22Rv1 (cell line): ENCODE measurements around the gene CELF2.
"Not testable (repeated sequence)": the region's sequence is repeated elsewhere in the genome, so short reads cannot be mapped to it uniquely, and the experiment has no call there.

ENCODE experiments used
- H3K27ac ChIP-seq: fragments of 450-650 bp; 2 replicates; pipeline ENCODE4 v1.5.1; 2017
- ZFX ChIP-seq: fragments of 450-650 bp; IDR thresholded peaks from 2 replicates; pipeline ENCODE4 v1.6.1; 2017; ENCODE audit warnings: antibody characterized with exemption, borderline replicate concordance
- TF ChIP-seq, protein P1 (sequence below): fragments of 450-650 bp; IDR thresholded peaks from 2 replicates; pipeline ENCODE4 v1.5.1; 2017; ENCODE audit warnings: mild to moderate bottlenecking

The CELF2 gene

GRCh38 chr10:11178606-11179515 lies 161.2 kb downstream of the CELF2 start:
- no peak overlapping the region for H3K27ac ChIP-seq
- TF ChIP-seq, protein P1, sequence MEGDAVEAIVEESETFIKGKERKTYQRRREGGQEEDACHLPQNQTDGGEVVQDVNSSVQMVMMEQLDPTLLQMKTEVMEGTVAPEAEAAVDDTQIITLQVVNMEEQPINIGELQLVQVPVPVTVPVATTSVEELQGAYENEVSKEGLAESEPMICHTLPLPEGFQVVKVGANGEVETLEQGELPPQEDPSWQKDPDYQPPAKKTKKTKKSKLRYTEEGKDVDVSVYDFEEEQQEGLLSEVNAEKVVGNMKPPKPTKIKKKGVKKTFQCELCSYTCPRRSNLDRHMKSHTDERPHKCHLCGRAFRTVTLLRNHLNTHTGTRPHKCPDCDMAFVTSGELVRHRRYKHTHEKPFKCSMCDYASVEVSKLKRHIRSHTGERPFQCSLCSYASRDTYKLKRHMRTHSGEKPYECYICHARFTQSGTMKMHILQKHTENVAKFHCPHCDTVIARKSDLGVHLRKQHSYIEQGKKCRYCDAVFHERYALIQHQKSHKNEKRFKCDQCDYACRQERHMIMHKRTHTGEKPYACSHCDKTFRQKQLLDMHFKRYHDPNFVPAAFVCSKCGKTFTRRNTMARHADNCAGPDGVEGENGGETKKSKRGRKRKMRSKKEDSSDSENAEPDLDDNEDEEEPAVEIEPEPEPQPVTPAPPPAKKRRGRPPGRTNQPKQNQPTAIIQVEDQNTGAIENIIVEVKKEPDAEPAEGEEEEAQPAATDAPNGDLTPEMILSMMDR: no peak
- TF ChIP-seq ZFX: no peak

- no peak overlapping the region for H3K27ac ChIP-seq
- TF ChIP-seq, protein P1: no peak
- no peak for TF ChIP-seq ZFX
Measured at GRCh38 chr10:11179516-11180105, 161.9 kb downstream of the CELF2 start.

- no peak for TF ChIP-seq ZFX
- TF ChIP-seq, protein P1: no peak
- H3K27ac ChIP-seq: no peak overlapping the region
Measured at GRCh38 chr10:11180228-11180627, 162.6 kb downstream of the CELF2 start.

GRCh38 chr10:11181978-11182377 lies 164.3 kb downstream of the CELF2 start:
- no peak overlapping the region for H3K27ac ChIP-seq
- TF ChIP-seq ZFX: no peak
- TF ChIP-seq, protein P1: no peak

GRCh38 chr10:11183015-11183414 lies 165.3 kb downstream of the CELF2 start:
- H3K27ac ChIP-seq: no peak overlapping the region
- TF ChIP-seq, protein P1: no peak
- no peak for TF ChIP-seq ZFX

DNA sequence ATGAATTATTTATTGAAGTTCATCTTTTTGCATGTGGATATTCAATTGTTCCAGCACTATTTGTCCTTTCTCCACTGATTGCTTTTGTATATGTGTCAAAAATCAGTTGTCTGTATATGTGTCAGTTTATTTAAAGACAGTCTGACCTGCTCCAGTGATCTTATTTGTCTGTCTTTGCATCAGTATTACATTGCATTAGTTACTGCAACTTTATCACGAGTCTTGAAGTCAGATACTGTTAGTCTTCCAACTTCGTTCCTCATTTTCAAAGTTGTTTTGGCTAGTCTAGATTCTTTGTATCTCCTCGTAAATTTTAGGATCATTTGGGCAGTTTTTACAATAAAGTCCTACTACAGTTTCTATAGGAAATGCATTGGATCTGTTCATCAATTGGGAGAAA lies 166.4 kb downstream of the CELF2 start:
- H3K27ac ChIP-seq: no peak overlapping the region
- no peak for TF ChIP-seq ZFX
- TF ChIP-seq, protein P1: no peak

DNA sequence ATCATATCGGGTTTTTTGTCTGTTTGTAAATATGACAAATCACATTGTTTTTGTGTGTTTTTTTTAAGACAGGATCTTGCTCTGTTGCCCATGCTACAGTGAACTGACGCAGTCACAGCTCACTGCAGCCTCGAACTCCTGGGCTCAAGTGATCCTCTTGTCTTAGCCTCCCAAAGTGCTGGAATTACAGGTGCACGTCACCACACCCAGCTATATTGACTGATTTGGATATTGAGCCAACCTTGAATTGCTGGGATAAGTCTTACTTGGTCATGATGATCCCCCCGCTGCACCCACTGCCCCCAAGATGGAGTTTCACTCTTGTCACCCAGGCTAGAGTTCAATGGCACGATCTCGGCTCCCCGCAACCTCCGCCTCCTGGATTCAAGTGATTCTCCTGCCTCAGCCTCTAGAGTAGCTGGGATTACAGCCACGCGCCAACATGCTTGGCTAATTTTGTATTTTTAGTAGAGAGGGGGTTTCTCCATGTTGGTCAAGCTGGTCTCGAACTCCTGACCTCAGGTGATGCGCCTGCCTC lies 167.5 kb downstream of the CELF2 start:
- not testable (repeated sequence) for H3K27ac ChIP-seq
